K562 (cell line): ENCODE data around the gene IDH1. TPM values are rescaled to one million over a fixed set of nuclear protein-coding genes. Genes with fewer than 3 reads are reported as not detected.

Experiments used
- ATAC-seq: fragments of 200-7000 bp; cut with Tn5 transposase; 3 replicates; pipeline ENCODE4 v1.9.1; 2020; ENCODE audit warnings: moderate library complexity
- BruUV-seq: library from RNA; stranded (reverse); fragments of 400-500 nt; replicated peaks from 2 replicates; lab custom pipeline; 2021; lab: Mats Ljungman, UMichigan
- CTCF ChIA-PET: fragments of 300-600 bp; formaldehyde crosslinking; extraction: SDS; loops from one replicate; lab custom pipeline; 2021; ENCODE audit warnings: low intra/inter-chr PET ratio; lab: Yijun Ruan, JAX
- POLR2A ChIA-PET: fragments of 300-600, 350-650 bp; sonication (Branson Sonifier 250); formaldehyde crosslinking; extraction: SDS; loops from one replicate; lab custom pipeline; 2021; ENCODE audit warnings: antibody characterized with exemption, inconsistent platforms; lab: Yijun Ruan, JAX
- DNase-seq, 4 experiments: peaks; one replicate each; pipeline versions ENCODE4 v3.0.0 to v3.0.0-alpha.2; 2011 to 2018; ENCODE audit warnings: low spot score in 3 of 4, mixed read lengths in 3 of 4; ENCODE audit errors: extremely low read depth in 1 of 4
- FAIRE-seq: peaks from 2 replicates; lab custom pipeline; 2011; peaks lifted over from hg19 to GRCh38; lab: Jason Lieb, UNC
- H2AFZ ChIP-seq: 2 replicates; pipeline ENCODE4 v1.6.0; 2011; ENCODE audit warnings: low read depth, low read length, control low read depth, inconsistent platforms
- H3K27ac ChIP-seq: fragments of 200-600 bp; 3 replicates; pipeline ENCODE4 v1.8.0; 2011; ENCODE audit warnings: low read depth, mild to moderate bottlenecking, control low read depth, inconsistent platforms, low read length, moderate library complexity, mixed read lengths; ENCODE audit errors: extremely low read depth
- H3K27me3 ChIP-seq, 2 experiments: fragments of 300-600 bp in 1 of 2; 2 replicates in 1 of 2; 3 replicates in 1 of 2; pipeline versions ENCODE4 v1.6.0 to v1.8.0; 2011; ENCODE audit warnings: inconsistent platforms in 2 of 2, low read length in 2 of 2, mild to moderate bottlenecking in 1 of 2, mixed read lengths in 1 of 2, moderate library complexity in 1 of 2; ENCODE audit not compliant: control insufficient read depth in 2 of 2, insufficient read depth in 2 of 2
- H3K36me3 ChIP-seq: fragments of 300-600 bp; 3 replicates; pipeline ENCODE4 v1.8.0; 2011; ENCODE audit warnings: mild to moderate bottlenecking, low read length, inconsistent platforms; ENCODE audit not compliant: control insufficient read depth, insufficient read depth
- H3K4me1 ChIP-seq, 2 experiments: fragments of 200-600 bp in 1 of 2; replicated peaks in 1 of 2; 2 replicates in 1 of 2; 3 replicates in 1 of 2; pipeline versions ENCODE4 v1.5.1 to v1.8.0; 2011; ENCODE audit warnings: inconsistent platforms in 2 of 2, low read length in 2 of 2, mild to moderate bottlenecking in 1 of 2, mixed read lengths in 1 of 2, moderate library complexity in 1 of 2; ENCODE audit not compliant: control insufficient read depth in 2 of 2, insufficient read depth in 2 of 2
- H3K4me2 ChIP-seq: 2 replicates; pipeline ENCODE4 v1.6.1; 2011; ENCODE audit warnings: low read length, control low read depth, inconsistent platforms, mixed read lengths; ENCODE audit not compliant: insufficient read depth
- H3K4me3 ChIP-seq: fragments of 200-600 bp; sonication (generic), shearing (Covaris generic); 2 replicates; pipeline ENCODE4 v1.5.1; 2016; ENCODE audit warnings: control low read depth, inconsistent platforms
- H3K79me2 ChIP-seq: fragments of 200-600 bp; 3 replicates; pipeline ENCODE4 v1.8.0; 2011; ENCODE audit warnings: low read length, inconsistent platforms; ENCODE audit not compliant: control insufficient read depth, insufficient read depth
- H3K9ac ChIP-seq, 2 experiments: 2 replicates each; pipeline versions ENCODE4 v1.6.0 to v1.6.1; 2011; ENCODE audit warnings: low read depth in 2 of 2, low read length in 2 of 2, control low read depth in 1 of 2, inconsistent platforms in 1 of 2, mild to moderate bottlenecking in 1 of 2, mixed read lengths in 1 of 2; ENCODE audit not compliant: insufficient read depth in 1 of 2
- H3K9me1 ChIP-seq: one replicate; pipeline ENCODE4 v1.6.0; 2011; ENCODE audit warnings: inconsistent platforms, mild to moderate bottlenecking, low read length, moderate library complexity; ENCODE audit not compliant: control insufficient read depth, insufficient read depth
- H3K9me3 ChIP-seq: replicated peaks from 2 replicates; pipeline ENCODE4 v1.5.1; 2011; ENCODE audit warnings: low read depth, low read length, inconsistent platforms; ENCODE audit not compliant: control insufficient read depth, insufficient read depth
- H4K20me1 ChIP-seq: replicated peaks from 2 replicates; pipeline ENCODE4 v1.6.1; 2011; ENCODE audit warnings: low read length, inconsistent platforms, mixed read lengths; ENCODE audit not compliant: control insufficient read depth, insufficient read depth
- EZH2 ChIP-seq: IDR thresholded peaks from 2 replicates; pipeline ENCODE4 v1.6.1; 2012; ENCODE audit warnings: low read depth, mild to moderate bottlenecking, inconsistent platforms, low read length, borderline replicate concordance
- HCFC1 ChIP-seq: IDR thresholded peaks from 2 replicates; pipeline ENCODE4 v1.6.1; 2012; ENCODE audit warnings: low read depth, low read length, improper control_type of control experiment
- MAFF ChIP-seq: IDR thresholded peaks from 2 replicates; pipeline ENCODE4 v1.6.1; 2012; ENCODE audit warnings: low read length, improper control_type of control experiment
- MYNN ChIP-seq, 2 experiments: sonication (generic); formaldehyde crosslinking in 1 of 2; IDR thresholded peaks; 2 replicates each; pipeline versions ENCODE4 v1.5.0 to v1.6.1; 2016 to 2020; ENCODE audit warnings: antibody characterized with exemption in 1 of 2, missing genetic modification reagents in 1 of 2
- ZNF79 ChIP-seq: fragments of 250-450 bp; sonication (Bioruptor Pico); IDR thresholded peaks from 2 replicates; pipeline ENCODE4 v1.4.0; 2020; ENCODE audit warnings: low read depth, mild to moderate bottlenecking, moderate library complexity
- ZNF830 ChIP-seq: fragments of 250-450 bp; sonication (Bioruptor Pico); IDR thresholded peaks from 2 replicates; pipeline ENCODE4 v1.5.0; 2021; ENCODE audit warnings: mild to moderate bottlenecking
- WGBS: fragments of 100-300 bp; shearing (Covaris generic); methylation state at CpG from one replicate; pipeline ENCODE4 v1.1.6; 2016; ENCODE audit warnings: low coverage, mixed read lengths; ENCODE audit not compliant: insufficient coverage; ENCODE audit errors: missing lambda C conversion rate; 5-methylcytosine and 5-hydroxymethylcytosine counted together
- in situ Hi-C: fragments of 300-500 bp; cut with MboI; formaldehyde crosslinking; loops from 4 replicates; pipeline ENCODE4 v1.15.0; 2018; ENCODE audit warnings: inconsistent platforms, mixed read lengths
- intact Hi-C: fragments of 100-400 bp; cut with micrococcal nuclease; formaldehyde crosslinking; loops from 2 replicates; pipeline ENCODE4 v1.14.2; 2022
- polyA plus RNA-seq, 8 experiments: library from polyadenylated mRNA; depleted of rRNA in 4 of 8; stranded (reverse) in 5 of 8; unstranded in 3 of 8; fragments of >200 nt; fragmentation: Nextera tagmentation in 2 of 8; fragmentation: Illumina TruSeq in 1 of 8; extraction: Ambion mirVana in 2 of 8; extraction: Trizol in 1 of 8; gene quantifications; 2 replicates each; pipeline versions ENCODE4 v1.2.1 to v1.2.3, GENCODE V29; 2011 to 2014; ENCODE audit warnings: inconsistent platforms in 1 of 8, missing spikeins in 1 of 8
- total RNA-seq, 7 experiments: library from RNA; depleted of rRNA in 6 of 7; stranded (reverse); fragments of >200 nt in 6 of 7; fragmentation: Illumina TruSeq in 2 of 7; extraction: Trizol in 2 of 7; gene quantifications; 2 replicates each; pipeline versions ENCODE4 v1.2.1 to v1.2.3, GENCODE V29; 2011 to 2021; ENCODE audit warnings: low replicate concordance in 1 of 7
- TF ChIP-seq, protein P1 (sequence below), 2 experiments: fragments of 450-650 bp in 1 of 2; sonication (generic) in 1 of 2; formaldehyde crosslinking; conservative IDR thresholded peaks; 2 replicates each; pipeline versions ENCODE4 v1.4.0 to v1.8.1; 2020 to 2022; ENCODE audit warnings: mild to moderate bottlenecking in 1 of 2, missing genetic modification reagents in 1 of 2
- TF ChIP-seq, protein P2 (sequence below), 2 experiments: fragments of 150-350 bp in 1 of 2; IDR thresholded peaks; 2 replicates each; pipeline ENCODE4 v1.6.1; 2012 to 2016; ENCODE audit warnings: low read depth in 2 of 2, low read length in 2 of 2, mild to moderate bottlenecking in 1 of 2, moderate library complexity in 1 of 2
- TF ChIP-seq, protein P3 (sequence below): fragments of 450-650 bp; IDR thresholded peaks from 2 replicates; pipeline ENCODE4 v1.6.1; 2016; ENCODE audit warnings: missing biosample characterization, missing genetic modification characterization

IDH1 gene
- total and polyA plus RNA-seq, 9 of the 15 experiments (the other 6 are each of a cell fraction or from before 2014, with no cell fraction given): 61.9 to 194 (median 101) TPM

DNA sequence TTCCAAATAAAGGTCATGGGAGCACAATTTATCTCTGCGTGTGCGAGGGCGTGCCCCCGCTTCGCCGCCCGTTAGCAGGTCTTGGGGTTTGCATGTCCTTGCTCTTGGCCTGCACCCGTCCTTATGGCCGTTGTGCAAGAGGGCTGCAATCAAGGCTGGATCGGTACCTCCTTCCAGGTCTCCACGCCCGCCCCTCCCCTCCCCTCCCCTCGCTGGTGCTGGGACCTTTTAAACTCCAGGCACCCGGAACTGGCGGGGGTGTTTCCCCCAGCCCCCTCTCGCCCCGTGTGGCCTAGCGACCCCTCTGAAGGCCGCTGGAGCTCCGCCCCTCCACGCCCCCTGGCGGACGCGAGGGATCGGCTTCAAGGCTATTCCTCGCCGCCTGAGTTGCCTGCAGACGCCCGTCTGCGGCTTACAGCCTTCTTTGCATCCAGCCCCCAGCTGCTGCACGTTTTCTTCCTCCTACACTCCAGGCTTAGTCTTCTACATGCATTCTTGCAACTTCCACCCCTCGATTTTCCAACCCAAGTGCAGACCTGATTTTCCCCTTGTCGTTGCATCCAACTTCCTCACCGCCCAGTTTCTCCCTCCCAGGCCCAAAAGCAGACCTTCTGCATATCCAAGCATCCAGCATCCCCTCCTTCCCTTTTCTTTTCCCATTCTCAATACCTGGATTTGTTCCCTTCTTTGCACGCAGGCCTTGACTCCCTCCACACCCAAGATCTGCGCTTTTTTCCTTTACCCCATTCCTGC is 577 bp downstream of the IDH1 start:
- Histone ChIP-seq H4K20me1 (no peaks in the 10 kb centered on the region), H3K27ac (peak overlapping the region; percentile 80), H3K9me1 (no peaks in the 10 kb centered on the region), H3K79me2 (peaks cover 39% of the 10 kb centered on the region), H2AFZ (peak overlapping the region; percentile 74), H3K9ac (peak overlapping the region; percentile 81 to 91), H3K4me2 (peak overlapping the region; percentile 99), H3K27me3 (no peaks in the 10 kb centered on the region), H3K36me3 (peaks cover 45% of the 10 kb centered on the region; the same call in 2 of the 3 replicates), H3K4me1 (peaks cover 8 to 13% of the 10 kb centered on the region in 2 experiments; a peak in 4 of 5 replicates), H3K4me3 (peak overlapping the region; percentile 84), H3K9me3 (no peaks in the 10 kb centered on the region)
- CTCF ChIA-PET: interaction anchor here (0.6 to 0.9 kb wide), 2 partner anchors 13 to 79 kb away, joined by 3 to 4 read pairs; no protein-coding TSS in a partner anchor
- peak; percentile 72 to 88 (median 80) for DNase-seq
- WGBS: under 1% methylated on average over 28 of the region's 36 CpGs
- FAIRE-seq: no peak
- in situ Hi-C loops (no loop called here), intact Hi-C loops (loop anchor here (1.0 kb wide), 1 partner anchor 79 kb away; no protein-coding TSS in a partner anchor)
- POLR2A ChIA-PET: interaction anchor here (0.6 to 4.6 kb wide), 5 partner anchors 12 to 377 kb away, joined by 3 to 21 read pairs (median 4); partner anchors contain the start of gene PIKFYVE
- ATAC-seq: peak; percentile 85
- BruUV-seq: no TSS peak
- TF ChIP-seq, protein P1, sequence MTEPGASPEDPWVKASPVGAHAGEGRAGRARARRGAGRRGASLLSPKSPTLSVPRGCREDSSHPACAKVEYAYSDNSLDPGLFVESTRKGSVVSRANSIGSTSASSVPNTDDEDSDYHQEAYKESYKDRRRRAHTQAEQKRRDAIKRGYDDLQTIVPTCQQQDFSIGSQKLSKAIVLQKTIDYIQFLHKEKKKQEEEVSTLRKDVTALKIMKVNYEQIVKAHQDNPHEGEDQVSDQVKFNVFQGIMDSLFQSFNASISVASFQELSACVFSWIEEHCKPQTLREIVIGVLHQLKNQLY (CRISPR knock-in tag; conservative IDR thresholded peaks at IDR 0.05): no peak
- no peak for TF ChIP-seq ZNF830
- TF ChIP-seq ZNF79 (CRISPR knock-in tag): no peak
- TF ChIP-seq MYNN (IDR thresholded peaks at IDR 0.05): peak; percentile 61; the same call in 1 of the 2 replicates
- TF ChIP-seq MYNN (CRISPR knock-in tag; IDR thresholded peaks at IDR 0.05): no peak
- TF ChIP-seq EZH2: no peak
- TF ChIP-seq, protein P2, sequence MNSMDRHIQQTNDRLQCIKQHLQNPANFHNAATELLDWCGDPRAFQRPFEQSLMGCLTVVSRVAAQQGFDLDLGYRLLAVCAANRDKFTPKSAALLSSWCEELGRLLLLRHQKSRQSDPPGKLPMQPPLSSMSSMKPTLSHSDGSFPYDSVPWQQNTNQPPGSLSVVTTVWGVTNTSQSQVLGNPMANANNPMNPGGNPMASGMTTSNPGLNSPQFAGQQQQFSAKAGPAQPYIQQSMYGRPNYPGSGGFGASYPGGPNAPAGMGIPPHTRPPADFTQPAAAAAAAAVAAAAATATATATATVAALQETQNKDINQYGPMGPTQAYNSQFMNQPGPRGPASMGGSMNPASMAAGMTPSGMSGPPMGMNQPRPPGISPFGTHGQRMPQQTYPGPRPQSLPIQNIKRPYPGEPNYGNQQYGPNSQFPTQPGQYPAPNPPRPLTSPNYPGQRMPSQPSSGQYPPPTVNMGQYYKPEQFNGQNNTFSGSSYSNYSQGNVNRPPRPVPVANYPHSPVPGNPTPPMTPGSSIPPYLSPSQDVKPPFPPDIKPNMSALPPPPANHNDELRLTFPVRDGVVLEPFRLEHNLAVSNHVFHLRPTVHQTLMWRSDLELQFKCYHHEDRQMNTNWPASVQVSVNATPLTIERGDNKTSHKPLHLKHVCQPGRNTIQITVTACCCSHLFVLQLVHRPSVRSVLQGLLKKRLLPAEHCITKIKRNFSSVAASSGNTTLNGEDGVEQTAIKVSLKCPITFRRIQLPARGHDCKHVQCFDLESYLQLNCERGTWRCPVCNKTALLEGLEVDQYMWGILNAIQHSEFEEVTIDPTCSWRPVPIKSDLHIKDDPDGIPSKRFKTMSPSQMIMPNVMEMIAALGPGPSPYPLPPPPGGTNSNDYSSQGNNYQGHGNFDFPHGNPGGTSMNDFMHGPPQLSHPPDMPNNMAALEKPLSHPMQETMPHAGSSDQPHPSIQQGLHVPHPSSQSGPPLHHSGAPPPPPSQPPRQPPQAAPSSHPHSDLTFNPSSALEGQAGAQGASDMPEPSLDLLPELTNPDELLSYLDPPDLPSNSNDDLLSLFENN (IDR thresholded peaks at IDR 0.05; ENCODE audit: low read depth in 2 of 2, low read length in 2 of 2): no peak; a peak in 1 of 4 replicates
- 0 out of 2 replicates have a peak, but pooled peaks have one; percentile 12 for TF ChIP-seq HCFC1
- TF ChIP-seq, protein P3, sequence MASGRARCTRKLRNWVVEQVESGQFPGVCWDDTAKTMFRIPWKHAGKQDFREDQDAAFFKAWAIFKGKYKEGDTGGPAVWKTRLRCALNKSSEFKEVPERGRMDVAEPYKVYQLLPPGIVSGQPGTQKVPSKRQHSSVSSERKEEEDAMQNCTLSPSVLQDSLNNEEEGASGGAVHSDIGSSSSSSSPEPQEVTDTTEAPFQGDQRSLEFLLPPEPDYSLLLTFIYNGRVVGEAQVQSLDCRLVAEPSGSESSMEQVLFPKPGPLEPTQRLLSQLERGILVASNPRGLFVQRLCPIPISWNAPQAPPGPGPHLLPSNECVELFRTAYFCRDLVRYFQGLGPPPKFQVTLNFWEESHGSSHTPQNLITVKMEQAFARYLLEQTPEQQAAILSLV (tag): peak; percentile 69; the same call in 1 of the 2 replicates
- no peak for TF ChIP-seq MAFF
